Measurements from ENCODE around the gene EFCC1. TPM values are rescaled to one million over a fixed set of nuclear protein-coding genes. Genes with fewer than 3 reads are reported as not detected.

Gene EFCC1
- total RNA-seq, 1 experiment from 2014 or later: 1.0 TPM

GRCh38 chr3:129032716-129033115 is 31.6 kb downstream of the EFCC1 start:
- Histone ChIP-seq H3K4me1 (ENCODE audit: control insufficient read depth in 1 of 2, insufficient read depth in 2 of 2, low read length in 2 of 2) (peaks cover 0 to 5% of the 10 kb centered on the region in 2 experiments; a peak in 1 of 4 replicates), H3K36me3 (ENCODE audit: control insufficient read depth in 1 of 2, insufficient read depth in 2 of 2, low read length in 2 of 2) (no peaks in the 10 kb centered on the region), H3K27me3 (ENCODE audit: insufficient read depth, low read length) (no peaks in the 10 kb centered on the region), H3K9ac (ENCODE audit: low read length) (no peak overlapping the region), H4K20me1 (ENCODE audit: insufficient read depth) (no peaks in the 10 kb centered on the region), H3K9me3 (ENCODE audit: control insufficient read depth in 1 of 2, insufficient read depth in 1 of 2, low read depth in 1 of 2, low read length in 2 of 2) (no peaks in the 10 kb centered on the region), H3K9me2 (ENCODE audit: insufficient read depth) (no peaks in the 10 kb centered on the region), H3K4me2 (ENCODE audit: low read length) (no peak overlapping the region), H3K79me2 (ENCODE audit: insufficient read depth, low read length) (no peaks in the 10 kb centered on the region), H3K27ac (ENCODE audit: low read depth, low read length) (no peak overlapping the region), H3K4me3 (replicated peaks in 1 of 2; ENCODE audit: low read depth in 1 of 2, low read length in 2 of 2) (no peak overlapping the region), H2AFZ (ENCODE audit: low read depth, low read length, poor library complexity, severe bottlenecking) (no peak overlapping the region)
- intact Hi-C loops (cut with micrococcal nuclease): no loop called here
- POLR2A ChIA-PET: no interaction called here
- no TSS peak for BruUV-seq (replicated peaks)
- DNase-seq (ENCODE audit: low read depth, low spot score) (no peak), ATAC-seq (no peak)
- no peak for TF ChIP-seq SIN3A (IDR thresholded peaks at IDR 0.05; ENCODE audit: low read depth)
- no peak for TF ChIP-seq EGR1 (IDR thresholded peaks at IDR 0.05; ENCODE audit: low read depth)
- TF ChIP-seq POLR2AphosphoS5 (IDR thresholded peaks at IDR 0.05; ENCODE audit: low read depth, low read length): no peak
- no peak for TF ChIP-seq EZH2 (IDR thresholded peaks at IDR 0.05)
- no peak for TF ChIP-seq RAD21 (IDR thresholded peaks at IDR 0.05; ENCODE audit: low read depth)
- no peak for TF ChIP-seq REST (IDR thresholded peaks at IDR 0.05; ENCODE audit: low read depth)
- TF ChIP-seq ZFX (IDR thresholded peaks at IDR 0.05): no peak
- TF ChIP-seq, protein P1, sequence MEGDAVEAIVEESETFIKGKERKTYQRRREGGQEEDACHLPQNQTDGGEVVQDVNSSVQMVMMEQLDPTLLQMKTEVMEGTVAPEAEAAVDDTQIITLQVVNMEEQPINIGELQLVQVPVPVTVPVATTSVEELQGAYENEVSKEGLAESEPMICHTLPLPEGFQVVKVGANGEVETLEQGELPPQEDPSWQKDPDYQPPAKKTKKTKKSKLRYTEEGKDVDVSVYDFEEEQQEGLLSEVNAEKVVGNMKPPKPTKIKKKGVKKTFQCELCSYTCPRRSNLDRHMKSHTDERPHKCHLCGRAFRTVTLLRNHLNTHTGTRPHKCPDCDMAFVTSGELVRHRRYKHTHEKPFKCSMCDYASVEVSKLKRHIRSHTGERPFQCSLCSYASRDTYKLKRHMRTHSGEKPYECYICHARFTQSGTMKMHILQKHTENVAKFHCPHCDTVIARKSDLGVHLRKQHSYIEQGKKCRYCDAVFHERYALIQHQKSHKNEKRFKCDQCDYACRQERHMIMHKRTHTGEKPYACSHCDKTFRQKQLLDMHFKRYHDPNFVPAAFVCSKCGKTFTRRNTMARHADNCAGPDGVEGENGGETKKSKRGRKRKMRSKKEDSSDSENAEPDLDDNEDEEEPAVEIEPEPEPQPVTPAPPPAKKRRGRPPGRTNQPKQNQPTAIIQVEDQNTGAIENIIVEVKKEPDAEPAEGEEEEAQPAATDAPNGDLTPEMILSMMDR (IDR thresholded peaks at IDR 0.05 in 2 of 3, conservative IDR thresholded peaks at IDR 0.05 in 1 of 3; ENCODE audit: borderline replicate concordance in 1 of 3, insufficient read depth in 1 of 3, low read depth in 2 of 3, low read length in 2 of 3): no peak
- TF ChIP-seq CEBPB (IDR thresholded peaks at IDR 0.05; ENCODE audit: low read depth): no peak
- no peak for TF ChIP-seq JUND (IDR thresholded peaks at IDR 0.05)
- no peak for TF ChIP-seq POLR2A (IDR thresholded peaks at IDR 0.05; ENCODE audit: borderline replicate concordance, extremely low read depth, insufficient read depth, insufficient read length)
- TF ChIP-seq EZH2phosphoT487 (IDR thresholded peaks at IDR 0.05; ENCODE audit: borderline replicate concordance): no peak
- TF ChIP-seq FOSL1 (IDR thresholded peaks at IDR 0.05; ENCODE audit: low read depth): no peak
- TF ChIP-seq TCF7L2 (IDR thresholded peaks at IDR 0.05; ENCODE audit: borderline replicate concordance, extremely low read depth, insufficient read depth, insufficient read length): no peak
- no peak for TF ChIP-seq CBX3 (IDR thresholded peaks at IDR 0.05; ENCODE audit: low read depth)
- no peak for TF ChIP-seq SP1 (IDR thresholded peaks at IDR 0.05; ENCODE audit: low read depth)
- no peak for TF ChIP-seq ZBTB33 (IDR thresholded peaks at IDR 0.05; ENCODE audit: extremely low read depth, insufficient replicate concordance, low read length)
- RAD21 ChIA-PET (ENCODE audit: low non-redundant PET in 1 of 2, low total read pairs in 2 of 2, uncharacterized antibody in 2 of 2, unreplicated experiment in 2 of 2): no interaction called here
- CTCF ChIA-PET: no interaction called here
